ENCODE results near the gene TSPAN11.

- no peak for TF ChIP-seq POLR2A (IDR thresholded peaks at IDR 0.05; ENCODE audit: low read depth, low read length)
- TF ChIP-seq POLR2AphosphoS5 (IDR thresholded peaks at IDR 0.05; ENCODE audit: low read depth, low read length) = no peak
Measured at GRCh38 chr12:30942486-30942885, 15.9 kb downstream of the TSPAN11 start.
